Gastroesophageal sphincter (tissue), 4 donors: ENCODE results near the gene BOK. TPM values are rescaled to one million over a fixed set of nuclear protein-coding genes. Genes with fewer than 3 reads are reported as not detected.

Experiments
- ATAC-seq: fragments of 150-250 bp; one replicate; pipeline ENCODE4 v1.9.1; 2016; ENCODE audit warnings: mild to moderate bottlenecking, moderate library complexity
- H3K27ac ChIP-seq, 4 donors: fragments of 200-600 bp; sonication (generic) in 3 of 4; 1 replicate in 3 of 4; 2 replicates in 1 of 4; pipeline ENCODE4 v1.5.1; 2016 to 2019
- H3K27me3 ChIP-seq: fragments of 200-600 bp; sonication (generic); one replicate; pipeline ENCODE4 v1.5.1; 2019
- H3K36me3 ChIP-seq, 2 donors: fragments of 200-600 bp; sonication (generic); one replicate each; pipeline ENCODE4 v1.5.1; 2019; ENCODE audit warnings: control low read depth in 1 of 2
- H3K4me1 ChIP-seq, 3 donors: fragments of 200-600 bp; sonication (generic); 1 replicate in 2 of 3; 2 replicates in 1 of 3; pipeline ENCODE4 v1.5.1; 2016 to 2019; ENCODE audit warnings: control low read depth in 2 of 3
- H3K4me3 ChIP-seq, 2 donors: fragments of 200-600 bp; sonication (generic); one replicate each; pipeline ENCODE4 v1.5.1; 2019; ENCODE audit warnings: mild to moderate bottlenecking in 1 of 2, moderate library complexity in 1 of 2
- H3K9me3 ChIP-seq, 3 donors: fragments of 200-600 bp; sonication (generic); one replicate each; pipeline ENCODE4 v1.5.1; 2017 to 2019; ENCODE audit warnings: control low read depth in 2 of 3
- EP300 ChIP-seq: sonication (generic); formaldehyde crosslinking; IDR thresholded peaks from one replicate; pipeline ENCODE4 v1.6.1; 2017; ENCODE audit warnings: antibody characterized with exemption, mild to moderate bottlenecking
- POLR2A ChIP-seq, 2 donors: fragments of 450-650 bp; IDR thresholded peaks; one replicate each; pipeline ENCODE4 v1.6.1; 2017; ENCODE audit warnings: antibody characterized with exemption in 2 of 2, mild to moderate bottlenecking in 2 of 2, moderate library complexity in 1 of 2
- POLR2AphosphoS5 ChIP-seq: sonication (generic); formaldehyde crosslinking; IDR thresholded peaks from one replicate; pipeline ENCODE4 v1.6.1; 2017; ENCODE audit warnings: antibody characterized with exemption
- WGBS, 2 donors: methylation state at CpG; one replicate each; pipeline ENCODE4 v1.1.5; 2018; ENCODE audit warnings: low coverage in 1 of 2; 5-methylcytosine and 5-hydroxymethylcytosine counted together
- total RNA-seq, 4 donors: library from RNA; depleted of rRNA; stranded (reverse); fragments of >200 nt; gene quantifications; one replicate each; pipeline ENCODE4 v1.1.0, GENCODE V29; 2016
- TF ChIP-seq, protein P1 (sequence below), 4 experiments: fragments of 200-600 bp in 2 of 4; fragments of 450-650 bp in 2 of 4; sonication (generic) in 1 of 4; IDR thresholded peaks; one replicate each; pipeline ENCODE4 v1.5.1; 2017 to 2019; ENCODE audit warnings: antibody characterized with exemption in 4 of 4, mild to moderate bottlenecking in 2 of 4, moderate library complexity in 2 of 4

BOK gene
- total RNA-seq, 4 donors from 2014 or later: 46.0 to 128 (median 66.3) TPM

DNA sequence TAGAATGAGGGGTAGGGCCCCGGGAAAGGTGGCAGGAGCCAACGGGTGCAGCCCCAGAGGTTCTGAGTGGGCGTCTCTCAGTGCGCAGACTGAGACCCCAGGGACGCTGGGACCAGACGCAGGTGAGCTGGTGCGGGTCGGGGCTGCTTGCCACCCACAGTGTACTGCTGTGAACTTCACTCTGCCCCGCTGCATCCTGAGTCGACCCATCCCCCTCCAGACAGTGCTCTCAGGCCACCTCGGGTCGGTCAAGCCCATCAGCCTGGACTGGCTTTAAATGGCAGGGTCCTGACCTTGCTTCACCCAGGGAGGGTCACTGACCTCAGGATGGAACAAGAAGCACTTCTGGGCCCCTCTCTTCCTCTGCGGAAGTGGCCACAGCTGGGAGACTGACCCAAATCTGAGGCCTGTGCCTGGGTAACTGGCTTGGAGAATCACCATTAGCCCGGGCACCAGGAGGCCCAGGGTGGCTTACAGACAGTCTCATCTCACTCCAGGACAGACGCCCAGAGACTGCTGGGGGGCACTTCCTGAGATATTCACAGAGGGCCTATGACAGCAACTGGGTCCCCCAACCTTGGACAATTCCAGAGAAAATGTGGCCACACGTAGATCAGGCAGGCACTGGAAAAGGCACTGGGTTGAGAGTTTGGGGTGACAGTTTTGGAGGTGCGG, 23.7 kb upstream of the BOK start:
- no peak for ATAC-seq
- H3K4me3 ChIP-seq: no peak overlapping the region
- no peaks in the 10 kb centered on the region for H3K36me3 ChIP-seq
- H3K27ac ChIP-seq: no peak overlapping the region
- no peaks in the 10 kb centered on the region for H3K9me3 ChIP-seq
- H3K27me3 ChIP-seq: peaks cover 15% of the 10 kb centered on the region
- WGBS, 2 donors: 75 to 79% methylated on average over 2 to 3 of the region's 17 CpGs
- no peaks in the 10 kb centered on the region for H3K4me1 ChIP-seq
- TF ChIP-seq EP300 (no peak), POLR2A (IDR thresholded peaks at IDR 0.05) (no peak)
- TF ChIP-seq, protein P1, sequence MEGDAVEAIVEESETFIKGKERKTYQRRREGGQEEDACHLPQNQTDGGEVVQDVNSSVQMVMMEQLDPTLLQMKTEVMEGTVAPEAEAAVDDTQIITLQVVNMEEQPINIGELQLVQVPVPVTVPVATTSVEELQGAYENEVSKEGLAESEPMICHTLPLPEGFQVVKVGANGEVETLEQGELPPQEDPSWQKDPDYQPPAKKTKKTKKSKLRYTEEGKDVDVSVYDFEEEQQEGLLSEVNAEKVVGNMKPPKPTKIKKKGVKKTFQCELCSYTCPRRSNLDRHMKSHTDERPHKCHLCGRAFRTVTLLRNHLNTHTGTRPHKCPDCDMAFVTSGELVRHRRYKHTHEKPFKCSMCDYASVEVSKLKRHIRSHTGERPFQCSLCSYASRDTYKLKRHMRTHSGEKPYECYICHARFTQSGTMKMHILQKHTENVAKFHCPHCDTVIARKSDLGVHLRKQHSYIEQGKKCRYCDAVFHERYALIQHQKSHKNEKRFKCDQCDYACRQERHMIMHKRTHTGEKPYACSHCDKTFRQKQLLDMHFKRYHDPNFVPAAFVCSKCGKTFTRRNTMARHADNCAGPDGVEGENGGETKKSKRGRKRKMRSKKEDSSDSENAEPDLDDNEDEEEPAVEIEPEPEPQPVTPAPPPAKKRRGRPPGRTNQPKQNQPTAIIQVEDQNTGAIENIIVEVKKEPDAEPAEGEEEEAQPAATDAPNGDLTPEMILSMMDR (IDR thresholded peaks at IDR 0.05): no peak

DNA sequence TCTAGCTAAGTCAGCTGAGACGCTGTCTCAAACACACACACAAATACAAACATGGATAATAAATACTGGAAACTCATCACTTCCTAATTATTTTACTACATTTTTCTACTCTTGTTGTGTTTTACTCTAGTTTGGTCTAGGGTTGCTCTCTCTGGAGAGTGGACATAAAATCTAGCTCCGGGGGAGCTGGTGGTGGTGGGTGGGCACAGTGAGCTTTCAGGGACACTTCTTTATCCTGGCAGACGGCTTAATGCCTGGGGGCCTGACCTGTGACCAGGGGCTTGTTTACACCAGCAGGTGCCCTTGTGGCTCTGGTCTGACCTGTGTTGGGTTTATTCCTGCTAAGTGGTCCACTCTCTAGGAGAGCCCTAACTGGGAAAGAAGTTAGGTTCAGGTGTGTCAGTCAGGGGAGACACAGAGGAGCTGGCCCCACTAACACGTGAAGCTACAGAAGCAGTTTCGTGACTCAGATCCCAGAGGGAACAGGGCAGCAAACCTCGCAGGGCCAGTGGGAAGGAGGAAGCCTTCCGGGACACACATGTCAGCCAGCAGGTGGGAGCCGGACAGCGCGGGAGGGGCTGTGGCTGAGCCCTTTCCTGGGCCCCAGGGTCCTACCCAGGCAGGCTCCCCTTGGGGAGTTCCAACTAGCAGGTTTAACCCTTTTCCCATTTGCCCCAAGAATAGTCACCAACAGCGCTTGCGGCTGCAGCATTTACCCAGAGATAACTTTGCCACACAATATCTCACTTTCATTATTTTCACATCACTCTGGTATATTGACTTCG, 22.5 kb upstream of the BOK start:
- H3K36me3 ChIP-seq: no peaks in the 10 kb centered on the region
- no peak overlapping the region for H3K27ac ChIP-seq
- 54 to 70% methylated on average over 4 to 6 of the region's 13 CpGs for WGBS, 2 donors
- TF ChIP-seq POLR2AphosphoS5 (no peak), POLR2A (IDR thresholded peaks at IDR 0.05) (no peak), EP300 (no peak)
- TF ChIP-seq, protein P1 (IDR thresholded peaks at IDR 0.05): no peak
- no peak overlapping the region for H3K4me3 ChIP-seq
- peaks cover 27% of the 10 kb centered on the region for H3K27me3 ChIP-seq
- peaks cover 0 to under 1% (median 0%) of the 10 kb centered on the region in 3 donors for H3K9me3 ChIP-seq
- peaks cover 0 to 10% (median 0%) of the 10 kb centered on the region in 3 donors for H3K4me1 ChIP-seq
- ATAC-seq: no peak

DNA sequence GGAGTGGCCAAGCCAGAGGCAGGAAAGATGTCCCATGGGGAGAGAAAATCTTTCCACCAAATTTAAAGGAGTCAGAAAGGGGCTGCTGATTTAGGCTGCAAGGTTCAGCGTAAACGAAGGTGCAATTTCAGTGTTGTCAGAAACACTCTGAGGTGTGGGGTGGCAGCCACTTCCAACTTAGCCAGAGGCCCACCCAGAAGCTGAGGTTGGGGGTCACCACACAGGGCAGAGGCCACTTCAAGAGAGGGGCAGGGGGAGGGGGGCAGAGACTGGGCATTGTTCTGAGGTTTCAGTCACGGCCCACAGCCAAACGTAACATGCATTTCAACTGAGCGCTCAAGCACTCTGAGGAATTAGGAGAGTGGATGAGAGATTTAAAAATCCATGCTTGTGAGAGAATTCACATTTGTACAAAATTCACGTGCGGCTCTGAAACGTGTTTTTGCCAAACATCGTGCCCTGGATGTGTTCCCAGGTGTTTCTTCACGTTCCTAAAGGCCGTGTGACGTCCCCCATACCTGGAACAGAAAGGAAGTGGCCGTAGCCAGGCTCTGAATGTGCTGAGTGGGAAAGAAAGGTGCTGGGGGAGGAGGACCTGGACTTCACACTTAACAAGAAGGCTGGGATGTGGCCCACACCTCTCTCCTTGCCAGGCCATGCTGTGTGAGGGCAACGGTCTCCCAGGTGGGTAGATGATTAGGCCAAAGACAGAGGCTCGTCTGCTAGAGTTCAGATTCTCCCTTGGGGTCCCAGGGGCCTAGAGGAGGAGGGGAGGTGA, 19.5 kb upstream of the BOK start:
- Histone ChIP-seq H3K9me3 (peaks cover 0 to 4% (median 0%) of the 10 kb centered on the region in 3 donors), H3K4me1 (peaks cover 0 to 22% (median 10%) of the 10 kb centered on the region in 3 donors), H3K4me3 (no peak overlapping the region), H3K27me3 (peaks cover 54% of the 10 kb centered on the region), H3K27ac (no peak overlapping the region), H3K36me3 (no peaks in the 10 kb centered on the region)
- TF ChIP-seq EP300 (no peak), POLR2AphosphoS5 (no peak), POLR2A (IDR thresholded peaks at IDR 0.05) (no peak)
- TF ChIP-seq, protein P1 (IDR thresholded peaks at IDR 0.05): no peak
- ATAC-seq: no peak
- 83% methylated on average over 11 to 15 of the region's 15 CpGs for WGBS, 2 donors

DNA sequence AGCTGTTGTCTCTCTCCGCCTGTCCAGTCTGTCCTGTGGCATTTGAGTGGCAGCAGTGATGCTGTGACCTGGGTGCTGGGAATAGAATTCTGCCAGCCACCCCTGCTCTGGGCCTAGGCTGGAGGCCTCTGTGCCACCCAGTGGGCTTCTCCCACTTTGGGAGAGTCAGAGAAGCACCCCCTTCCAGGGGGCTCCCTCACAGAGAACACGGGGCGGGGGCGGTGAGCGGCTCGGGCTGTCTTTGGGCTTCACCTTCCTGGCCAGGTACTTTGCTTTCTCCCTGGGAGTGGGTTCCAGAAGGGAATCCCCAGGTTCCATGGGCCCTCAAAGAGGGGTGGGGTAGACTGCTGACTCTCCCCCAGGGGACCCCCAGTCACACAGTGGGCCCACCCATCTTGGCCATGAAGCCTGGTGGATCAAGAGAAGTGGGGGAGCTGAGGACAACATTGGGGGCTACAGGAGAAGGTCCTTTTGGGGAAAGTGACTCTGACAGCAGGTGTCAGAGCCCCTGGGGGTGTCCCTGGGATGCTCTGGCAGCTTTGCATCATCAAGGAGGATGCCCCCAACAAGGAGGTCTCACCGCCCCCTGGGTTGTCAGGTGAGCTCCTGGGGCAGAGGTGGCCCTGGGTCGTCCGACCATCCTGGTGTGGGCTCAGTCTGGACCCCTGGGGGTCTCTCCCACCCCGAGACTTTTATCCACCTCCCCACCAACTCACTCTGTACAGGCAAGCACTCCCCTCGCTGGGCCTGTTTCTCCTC, 18.8 kb upstream of the BOK start:
- WGBS, 2 donors: no CpG with 5 or more reads among the region's 11 CpGs
- Histone ChIP-seq H3K4me1 (peaks cover 0 to 24% (median 10%) of the 10 kb centered on the region in 3 donors), H3K9me3 (peaks cover 0 to 4% (median 0%) of the 10 kb centered on the region in 3 donors), H3K27ac (peak overlapping the region in 1 of 4 donors; percentile 78), H3K4me3 (no peak overlapping the region), H3K27me3 (peaks cover 54% of the 10 kb centered on the region), H3K36me3 (no peaks in the 10 kb centered on the region)
- no peak for ATAC-seq
- TF ChIP-seq POLR2A (IDR thresholded peaks at IDR 0.05) (no peak), POLR2AphosphoS5 (no peak), EP300 (no peak)
- TF ChIP-seq, protein P1 (IDR thresholded peaks at IDR 0.05): no peak
